DMS53 treated with DMSO at 0.1 percent for 48 hours (cell line): Measurements from ENCODE around the gene SUSD2.
"Not testable (repeated sequence)": the region's sequence is repeated elsewhere in the genome, so short reads cannot be mapped to it uniquely, and the experiment has no call there.

Source experiments
- DNase-seq: peaks from one replicate; lab custom pipeline; 2025; ENCODE audit not compliant: unreplicated experiment; lab: John Stamatoyannopoulos, UW

Gene SUSD2

DNA sequence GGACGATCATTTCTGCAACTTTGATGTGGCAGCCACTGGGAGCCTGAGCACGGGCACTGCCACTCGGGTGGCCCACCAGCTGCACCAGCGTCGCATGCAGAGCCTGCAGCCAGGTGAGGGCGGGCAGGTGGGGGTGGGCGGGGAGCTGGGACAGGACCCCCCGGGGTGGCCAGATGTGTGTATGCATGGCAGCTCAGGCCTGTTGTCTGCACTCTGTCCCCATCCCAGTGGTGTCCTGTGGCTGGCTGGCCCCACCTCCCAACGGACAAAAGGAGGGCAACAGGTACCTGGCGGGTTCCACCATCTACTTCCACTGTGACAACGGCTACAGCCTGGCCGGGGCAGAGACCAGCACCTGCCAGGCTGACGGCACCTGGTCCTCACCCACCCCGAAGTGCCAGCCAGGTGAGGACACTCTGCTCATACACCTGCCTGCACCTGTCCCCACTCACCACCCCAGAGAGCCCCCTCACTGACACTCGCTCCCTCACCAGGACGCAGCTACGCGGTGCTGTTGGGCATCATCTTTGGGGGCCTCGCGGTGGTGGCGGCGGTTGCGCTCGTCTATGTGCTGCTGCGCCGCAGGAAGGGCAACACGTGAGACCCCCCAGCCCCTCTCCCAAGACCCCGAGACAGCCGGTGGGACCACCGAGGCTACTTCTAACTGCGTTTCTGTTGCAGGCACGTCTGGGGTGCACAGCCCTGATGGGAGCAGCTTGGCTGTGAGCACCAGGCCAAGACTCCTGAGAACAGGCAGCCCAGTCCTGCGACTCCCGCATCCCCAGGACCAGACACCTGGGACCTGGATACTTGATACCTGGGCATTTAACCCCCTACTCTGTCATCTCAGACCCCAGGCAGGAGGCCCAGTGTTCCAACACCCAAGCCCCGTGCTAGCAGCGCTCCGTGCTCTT lies 6.7 kb downstream of the SUSD2 start:
- no peak for DNase-seq

DNA sequence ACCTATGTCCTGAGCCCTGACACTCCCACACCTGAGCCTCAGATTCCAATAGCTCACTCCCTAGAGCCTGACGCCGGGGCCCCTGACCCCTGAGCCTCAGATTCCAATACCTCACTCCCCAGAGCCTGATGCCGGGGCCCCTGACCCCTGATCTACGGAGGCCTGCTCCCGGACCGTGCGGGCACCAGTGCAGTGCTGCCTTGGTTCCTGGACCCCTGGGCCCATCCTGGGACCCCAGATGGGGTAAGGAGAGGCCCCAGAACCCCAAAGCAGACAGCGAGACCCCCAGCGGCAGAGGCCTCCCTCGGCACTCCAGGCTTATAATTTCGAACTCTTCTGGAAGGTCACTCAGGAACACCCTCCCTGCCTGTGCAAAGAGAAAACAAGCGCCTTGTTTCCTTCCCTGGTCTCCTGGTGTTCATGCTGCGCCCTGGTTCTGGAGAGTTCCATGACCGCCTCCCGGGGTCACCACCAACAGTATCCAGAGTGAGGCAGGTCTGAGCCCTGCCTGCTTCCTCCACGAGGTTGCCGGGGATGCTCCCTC lies 7.5 kb downstream of the SUSD2 start:
- DNase-seq = no peak

DNA sequence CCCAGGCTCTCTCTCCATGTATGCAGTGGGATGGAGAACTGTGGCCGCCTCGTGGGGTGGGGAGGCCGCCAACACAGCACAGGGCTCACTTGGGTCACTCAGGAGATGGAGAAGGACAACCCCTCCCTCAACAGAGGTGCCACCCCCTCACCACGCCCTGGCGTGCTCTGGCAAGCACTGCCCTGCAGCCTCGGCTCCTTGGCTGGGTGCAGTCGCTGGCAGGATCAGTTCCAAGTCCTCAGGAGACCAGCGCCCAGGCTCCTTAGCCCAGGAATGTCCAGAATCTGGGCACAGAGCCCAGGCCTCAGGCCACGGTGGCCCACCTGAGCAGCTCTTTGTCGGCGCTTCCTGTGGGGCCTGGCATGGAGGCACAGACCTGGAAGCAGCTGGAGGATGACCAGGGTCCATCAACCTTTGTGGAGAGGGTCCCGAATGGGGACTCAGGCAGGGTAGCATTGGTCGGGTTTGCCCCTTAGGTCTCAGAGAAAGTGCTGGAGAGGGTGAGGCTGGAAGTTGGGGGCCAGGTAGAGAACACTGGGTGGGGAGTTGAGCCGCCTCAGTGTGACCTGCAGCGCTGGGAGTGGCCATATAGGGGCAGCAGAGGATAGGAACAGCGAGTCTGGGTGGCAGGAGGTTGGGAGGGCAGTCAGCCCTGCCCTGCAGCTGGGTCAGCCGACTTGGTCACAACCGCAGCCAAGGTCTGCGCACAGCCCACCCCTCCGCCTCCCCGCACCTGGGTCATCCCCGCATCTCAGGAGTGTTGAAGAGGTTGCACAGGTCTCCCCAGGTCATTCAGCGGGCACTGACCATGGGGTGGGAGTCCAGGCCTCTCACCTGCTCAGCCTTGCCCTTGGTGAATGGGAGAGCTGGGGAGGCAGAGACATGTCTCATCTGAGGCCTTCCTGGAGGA lies 8.2 kb downstream of the SUSD2 start:
- DNase-seq = no peak

DNA sequence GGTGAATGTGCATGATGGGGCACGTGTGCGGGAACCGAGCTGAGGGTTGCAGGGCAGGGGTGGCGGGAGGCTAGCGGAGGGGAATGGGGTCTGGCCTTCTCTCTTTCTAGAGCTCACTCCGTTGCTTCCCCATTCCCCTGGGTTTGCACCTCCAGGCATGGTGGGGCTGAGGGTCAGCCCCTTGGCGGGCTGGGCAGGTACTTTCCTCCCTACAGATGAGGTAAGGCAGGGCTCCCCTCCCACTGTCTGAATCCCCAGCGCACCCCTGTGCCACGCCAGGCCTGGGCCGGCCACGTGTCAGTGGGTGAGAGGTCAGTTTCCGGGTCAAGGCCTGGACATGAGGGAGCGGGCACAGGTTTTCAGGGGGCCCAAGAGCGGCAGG lies 8.9 kb downstream of the SUSD2 start:
- DNase-seq = no peak

DNA sequence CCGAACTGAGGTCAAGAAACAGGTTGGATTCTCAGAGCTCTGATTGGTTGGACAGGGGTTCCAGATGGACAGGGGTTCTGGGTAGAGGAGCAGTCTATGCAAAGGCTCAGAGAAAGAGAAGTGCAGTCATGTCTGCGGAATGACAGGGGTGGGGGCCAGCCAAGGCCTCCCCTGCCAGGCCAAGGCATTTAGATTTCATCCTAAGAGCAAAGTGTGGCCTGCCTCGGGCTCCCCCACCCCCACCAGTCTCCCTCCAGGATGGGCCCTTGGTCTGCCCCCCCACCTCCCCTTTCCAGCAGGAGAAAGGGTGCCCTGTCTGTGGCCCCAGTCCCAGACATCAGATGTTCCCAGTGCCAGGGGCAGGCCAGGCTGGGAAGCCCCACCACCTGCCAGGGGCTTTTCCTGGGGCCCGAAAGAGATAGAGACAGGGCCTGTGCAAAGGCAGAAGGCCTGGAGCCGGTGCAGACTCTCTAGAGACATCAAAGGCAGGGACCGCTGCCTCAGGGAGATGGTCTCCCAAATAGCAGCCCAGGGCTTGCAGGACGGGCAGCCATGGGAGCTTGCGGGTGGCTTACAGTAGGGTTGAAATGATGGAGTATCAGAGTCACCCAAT lies 9.4 kb downstream of the SUSD2 start:
- no peak for DNase-seq

DNA sequence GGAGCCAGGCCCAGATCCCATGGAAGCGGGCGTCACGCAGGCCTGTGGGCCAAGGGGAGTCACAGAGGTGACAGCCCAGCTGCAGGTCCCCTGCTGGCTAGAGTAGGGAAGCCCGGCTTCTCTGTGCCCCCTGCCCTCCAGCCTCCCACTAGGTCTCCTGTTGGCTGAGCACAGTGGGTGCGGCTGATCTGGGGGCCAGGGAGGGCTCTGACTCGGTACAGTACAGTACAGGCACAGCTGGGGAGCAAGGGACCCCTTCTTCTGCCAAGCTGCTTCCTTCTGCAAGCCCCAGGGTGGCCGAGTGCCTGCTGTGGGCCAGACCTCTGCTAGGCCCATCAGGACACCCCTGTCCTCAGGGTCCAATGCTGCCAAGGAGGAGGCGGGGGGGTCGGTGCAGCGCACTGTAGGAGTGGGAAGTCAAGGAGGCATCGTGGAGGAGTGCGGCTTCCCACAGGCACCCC lies 10.1 kb downstream of the SUSD2 start:
- DNase-seq = no peak

DNA sequence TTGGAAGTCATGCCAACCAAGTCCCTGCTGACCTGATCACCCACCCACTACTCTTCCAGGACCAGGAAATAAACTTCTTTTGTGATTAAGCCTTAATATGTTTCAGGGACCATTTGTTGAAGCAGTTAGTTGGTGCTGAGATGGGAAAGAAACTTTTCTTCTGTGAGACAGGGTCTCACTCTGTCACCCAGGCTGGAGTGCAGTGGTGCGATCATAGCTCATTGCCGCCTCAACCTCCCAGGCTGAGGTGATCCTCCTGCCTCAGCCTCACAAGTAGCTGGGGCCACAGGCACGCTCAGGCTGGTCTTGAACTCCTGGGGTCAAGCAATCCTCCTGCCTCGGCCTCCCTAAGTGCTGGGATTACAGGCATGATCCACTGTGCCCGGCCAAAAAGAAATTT lies 10.6 kb downstream of the SUSD2 start:
- DNase-seq = no peak

DNA sequence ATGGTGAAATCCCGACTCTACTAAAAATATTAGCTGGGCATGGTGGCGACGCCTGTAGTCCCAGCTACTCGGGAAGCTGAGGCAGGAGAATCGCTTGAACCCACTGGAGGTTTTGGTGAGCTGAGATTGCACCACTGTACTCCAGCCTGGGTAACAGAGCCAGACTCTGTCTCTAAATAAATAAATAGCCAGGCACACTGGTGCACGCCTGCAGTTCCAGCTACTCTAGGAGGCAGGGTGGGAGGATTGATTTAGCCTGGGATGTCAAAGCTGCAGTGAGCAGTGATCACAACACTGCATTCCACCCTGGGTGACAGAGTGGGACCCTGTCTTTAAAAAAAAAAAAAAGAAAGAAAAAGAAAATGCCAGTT lies 17.4 kb downstream of the SUSD2 start:
- no peak for DNase-seq

DNA sequence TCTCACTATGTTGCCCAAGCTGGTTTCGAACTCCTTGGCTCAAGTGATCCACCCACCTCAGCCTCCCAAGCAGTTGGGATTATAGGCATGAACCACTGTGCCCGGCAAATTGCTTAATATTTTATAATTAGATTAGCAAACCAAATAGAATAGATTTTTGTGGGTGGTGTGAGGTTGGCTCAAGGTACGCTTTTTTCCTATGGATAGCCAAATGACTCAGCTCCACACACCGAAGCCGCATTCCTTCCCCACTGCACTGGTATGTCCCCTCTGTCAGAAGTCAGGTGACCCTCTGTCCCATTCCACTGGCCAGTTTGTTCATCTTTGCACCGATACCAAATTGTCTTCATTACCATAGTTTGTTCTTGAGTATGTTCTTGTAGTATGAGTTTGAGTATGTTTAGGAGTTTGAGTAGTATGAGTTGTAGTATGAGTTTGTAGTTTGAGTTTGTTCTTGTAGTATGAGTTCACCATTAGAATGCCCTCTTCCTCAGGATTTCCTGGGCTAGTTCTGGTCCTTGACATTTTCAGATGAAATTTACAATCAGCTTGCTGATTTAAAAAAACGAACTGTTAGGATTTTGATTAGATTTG lies 19.4 kb downstream of the SUSD2 start:
- DNase-seq = no peak

DNA sequence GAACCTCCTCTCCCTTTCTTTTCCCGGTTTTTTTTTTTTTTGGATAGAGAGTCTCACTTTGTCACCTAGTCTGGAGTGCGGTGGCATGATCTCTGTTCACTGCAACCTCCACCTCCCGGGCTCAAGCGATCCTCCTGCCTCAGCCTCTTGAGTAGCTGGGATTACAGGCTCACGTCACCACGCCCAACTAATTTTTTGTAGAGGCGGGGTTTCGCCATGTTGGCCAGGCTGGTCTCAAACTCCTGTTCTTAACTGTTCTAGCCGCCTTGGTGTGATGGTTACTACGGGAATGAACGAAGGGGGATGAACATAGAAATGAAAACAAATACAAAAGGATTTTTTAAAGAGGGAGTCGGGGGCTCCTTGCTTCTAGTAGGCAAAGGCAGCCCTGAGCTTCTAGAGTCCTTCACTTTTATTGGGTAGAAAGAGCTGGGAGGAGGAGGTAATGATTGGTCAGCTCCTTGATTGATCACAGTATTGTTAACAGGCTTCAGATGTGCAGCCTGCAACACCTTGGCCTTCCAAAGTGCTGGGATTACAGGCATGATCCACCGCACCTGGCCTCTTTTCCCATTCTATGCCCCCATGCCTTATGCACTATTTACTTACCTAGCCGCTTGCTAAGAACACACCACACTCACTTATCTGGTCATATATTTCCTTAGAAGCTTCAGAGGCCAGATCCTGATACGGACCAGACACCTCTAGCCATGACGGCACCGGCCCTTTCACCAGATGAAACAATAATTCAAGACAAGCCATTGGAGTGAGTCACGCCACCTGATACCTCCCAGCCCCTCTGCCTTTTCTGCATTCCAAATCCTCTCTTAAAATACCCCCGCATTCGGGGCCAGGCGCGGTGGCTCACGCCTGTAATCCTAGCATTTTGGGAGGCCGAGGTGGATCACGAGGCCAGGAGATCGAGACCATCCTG lies 20.7 kb downstream of the SUSD2 start:
- DNase-seq = no peak

DNA sequence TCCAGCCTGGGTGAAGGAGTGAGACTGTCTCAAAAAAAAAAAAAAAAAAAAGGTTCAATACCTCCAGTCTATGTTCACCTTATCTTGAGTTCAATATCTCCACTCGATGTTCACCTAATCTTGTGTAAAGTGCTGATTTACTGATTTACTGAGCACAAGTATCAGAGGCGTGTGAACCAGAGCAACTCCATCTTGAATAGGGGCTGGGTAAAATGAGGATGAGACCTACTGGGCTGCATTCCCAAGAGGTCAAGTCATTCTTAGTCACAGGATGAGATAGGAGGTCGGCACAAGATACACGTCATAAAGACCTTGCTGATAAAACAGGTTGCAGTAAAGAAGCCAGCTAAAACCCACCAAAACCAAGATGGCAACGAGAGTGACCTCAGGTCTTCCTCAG lies 22.6 kb downstream of the SUSD2 start:
- not testable (repeated sequence) for DNase-seq

DNA sequence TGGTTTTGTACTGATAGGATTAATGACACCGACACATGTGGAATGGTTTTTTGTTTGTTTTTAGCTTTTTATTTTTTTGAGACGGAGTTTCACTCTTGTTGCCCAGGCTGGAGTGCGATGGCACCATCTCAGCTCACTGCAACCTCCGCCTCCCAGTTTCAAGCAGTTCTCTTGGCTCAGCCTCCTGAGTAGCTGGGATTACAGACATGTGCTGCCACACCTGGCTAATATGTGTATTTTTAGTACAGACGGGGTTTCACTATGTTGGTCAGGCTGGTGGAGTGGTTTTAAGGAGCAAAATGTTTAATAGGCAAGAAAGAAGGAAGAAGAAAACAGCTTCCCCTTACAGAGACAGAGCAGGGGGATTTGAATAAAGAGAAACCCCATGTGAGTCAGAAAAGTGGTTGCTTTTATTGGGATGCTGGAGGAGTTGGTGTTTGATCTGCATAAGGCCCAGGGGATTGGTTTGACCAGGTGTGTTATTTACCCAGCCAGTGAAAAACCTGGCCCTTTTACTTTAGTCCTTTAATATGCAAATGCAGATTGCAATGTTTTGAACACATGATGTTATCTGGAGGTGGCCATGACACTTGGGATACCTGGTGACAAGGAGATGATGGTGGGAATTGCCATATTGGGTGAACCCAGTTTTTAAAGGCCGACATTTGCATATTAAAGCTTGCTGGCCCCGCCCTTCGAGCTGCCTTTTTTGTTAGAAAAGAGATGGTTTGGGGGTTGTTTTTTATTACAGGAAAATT lies 24.3 kb downstream of the SUSD2 start:
- DNase-seq = no peak

DNA sequence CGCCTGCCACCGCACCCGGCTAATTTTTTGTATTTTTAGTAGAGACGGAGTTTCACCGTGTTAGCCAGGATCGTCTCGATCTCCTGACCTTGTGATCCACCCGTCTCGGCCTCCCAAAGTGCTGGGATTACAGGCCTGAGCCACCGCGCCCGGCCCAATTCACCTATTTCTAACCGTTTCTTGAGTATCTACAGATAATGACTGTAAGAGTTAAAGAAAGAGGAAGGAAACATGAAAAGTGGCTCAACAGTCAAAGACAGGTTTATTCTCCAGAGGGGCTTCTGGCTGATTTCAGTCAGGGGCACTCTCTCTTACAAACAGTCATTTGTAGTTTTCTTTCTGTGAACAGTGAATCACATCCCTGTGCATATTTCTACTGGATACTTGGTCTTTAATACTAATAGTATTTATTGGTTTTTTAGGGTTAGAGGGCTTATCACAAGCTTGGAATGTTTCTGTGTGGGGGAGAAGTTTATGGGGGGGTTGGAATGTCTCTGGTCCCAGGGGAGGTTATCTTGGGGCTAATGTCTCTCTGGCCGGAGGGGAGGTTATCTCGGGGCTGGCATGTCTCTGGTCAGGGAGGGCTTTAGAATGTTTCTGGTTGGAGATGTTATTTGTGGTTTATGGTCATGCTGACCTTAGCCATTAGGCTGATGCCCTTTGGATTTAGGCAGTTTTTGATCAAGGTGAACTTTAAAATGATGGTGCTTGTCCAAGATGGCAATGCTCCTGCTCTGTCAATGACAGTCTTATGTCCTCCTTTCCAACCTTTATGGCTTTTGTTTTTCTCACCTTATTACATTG lies 25.4 kb downstream of the SUSD2 start:
- DNase-seq = not testable (repeated sequence)

DNA sequence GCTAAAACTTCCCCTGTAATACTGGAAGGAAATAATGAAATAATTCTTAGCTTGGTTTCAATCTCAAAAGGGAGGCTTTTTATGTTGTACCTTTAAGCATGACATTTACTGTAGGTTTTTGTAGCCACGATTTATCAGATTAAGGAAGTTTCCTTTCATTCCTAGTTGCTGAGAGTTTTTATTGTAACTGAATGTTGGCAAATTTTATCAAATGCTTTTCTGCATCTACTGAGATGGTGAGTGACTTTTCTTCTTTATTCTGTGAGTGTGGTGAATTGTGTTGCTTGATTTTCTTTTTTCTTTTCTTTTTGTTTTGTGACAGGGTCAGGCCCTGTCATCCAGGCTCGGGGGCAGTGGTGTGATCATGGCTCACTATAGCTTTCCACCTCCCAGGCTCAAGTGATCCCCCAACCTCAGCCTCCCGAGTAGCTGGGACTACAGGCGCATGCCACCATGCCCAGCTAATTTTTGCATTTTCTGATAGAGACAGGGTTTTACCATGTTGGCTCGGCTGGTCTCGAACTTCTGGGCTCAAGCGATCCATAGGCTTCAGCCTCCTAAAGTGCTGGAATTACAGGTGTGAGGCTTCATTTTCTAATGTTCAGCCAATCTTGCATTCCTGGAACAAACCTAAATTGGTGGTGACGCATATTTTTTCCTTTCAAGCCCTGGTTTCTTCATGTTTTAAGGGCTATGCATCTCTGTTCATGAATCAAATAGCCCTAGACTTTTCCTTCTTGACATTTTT lies 26.2 kb downstream of the SUSD2 start:
- DNase-seq = no peak

DNA sequence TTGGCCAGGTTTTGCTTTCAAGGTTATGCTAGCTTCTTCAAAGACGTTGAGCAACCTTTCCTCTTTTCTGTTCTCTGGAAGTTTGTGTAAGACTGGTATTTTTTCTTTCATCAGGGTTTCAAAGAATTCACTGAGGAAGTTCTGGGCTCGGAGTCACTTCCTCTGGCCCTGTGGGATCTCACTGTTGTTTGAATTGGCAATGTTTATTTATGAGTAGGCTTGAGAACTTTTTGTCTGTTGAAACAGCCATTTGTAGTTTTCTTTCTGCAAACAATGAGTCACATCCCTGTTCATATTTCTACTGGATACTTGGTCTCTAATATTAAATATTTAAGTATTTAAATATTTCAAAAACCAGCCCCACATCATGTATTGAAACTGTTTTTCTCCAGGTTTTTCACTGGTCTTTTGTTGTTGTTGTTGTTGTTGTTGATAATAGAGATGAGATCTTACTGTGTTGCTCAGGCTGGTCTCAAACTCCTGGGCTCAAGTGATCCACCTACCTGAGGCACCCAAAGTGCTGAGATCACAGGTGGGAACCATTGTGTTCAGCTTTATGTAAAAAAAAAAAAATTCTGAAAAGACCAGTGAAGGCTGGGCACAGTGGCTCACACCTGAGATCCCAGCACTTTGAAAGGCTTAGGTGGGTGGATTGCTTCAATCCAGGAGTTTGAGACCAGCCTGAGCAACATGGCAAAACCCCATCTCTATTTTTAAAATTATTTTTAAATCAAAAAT lies 26.9 kb downstream of the SUSD2 start:
- peak; percentile 42 for DNase-seq

DNA sequence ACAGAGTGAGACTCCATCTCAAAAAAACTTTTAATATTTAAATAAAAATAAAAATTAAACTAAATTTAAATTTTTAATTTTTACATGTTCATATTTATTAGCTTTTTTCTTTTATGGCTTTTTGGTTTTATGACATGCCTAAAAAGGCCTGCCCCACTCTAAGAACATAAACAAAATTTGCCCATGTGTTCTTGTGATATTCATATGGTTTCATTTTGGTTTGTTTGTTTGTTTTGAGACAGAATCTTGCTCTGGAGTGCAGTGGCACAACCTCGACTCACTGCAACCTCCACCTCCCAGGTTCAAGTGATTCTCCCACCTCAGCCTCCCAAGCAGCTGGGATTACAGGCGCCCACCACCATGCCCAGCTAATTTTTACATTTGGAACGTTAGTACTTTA lies 27.7 kb downstream of the SUSD2 start:
- no peak for DNase-seq

DNA sequence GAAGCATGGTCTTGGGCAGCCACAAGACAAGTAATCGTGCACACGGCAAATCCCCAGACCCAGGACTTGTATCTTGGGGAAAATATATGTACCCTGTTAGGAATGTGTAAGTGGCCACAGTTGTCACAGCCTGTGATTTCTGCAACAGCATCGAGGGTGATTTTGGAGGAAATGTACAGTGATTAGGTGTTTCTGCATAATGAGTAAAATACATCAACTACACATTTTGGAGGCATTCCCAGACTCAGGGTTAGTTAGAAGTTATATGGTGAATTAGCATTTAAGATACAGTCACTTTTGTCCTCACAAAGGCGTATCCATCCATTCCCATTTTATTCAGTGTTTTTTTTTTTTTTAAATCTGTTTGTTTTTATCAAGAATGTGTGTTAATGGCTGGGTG lies 28.4 kb downstream of the SUSD2 start:
- no peak for DNase-seq
